IMR-90 (cell line): Measurements from ENCODE around the gene PSEN1. TPM values are rescaled to one million over a fixed set of nuclear protein-coding genes. Genes with fewer than 3 reads are reported as not detected.

Experiments
- ATAC-seq: fragments of 200-7000 bp; cut with Tn5 transposase; 2 replicates; pipeline ENCODE4 v1.9.1; 2020; ENCODE audit warnings: low read depth, mild to moderate bottlenecking, moderate library complexity
- BruUV-seq: library from RNA; stranded (reverse); fragments of 400-500 nt; replicated peaks from 2 replicates; lab custom pipeline; 2021; lab: Mats Ljungman, UMichigan
- CTCF ChIA-PET: fragments of 300-600 bp; formaldehyde crosslinking; extraction: SDS; loops from one replicate; lab custom pipeline; 2021; ENCODE audit warnings: antibody characterized with exemption; lab: Yijun Ruan, JAX
- POLR2A ChIA-PET: fragments of 300-600 bp; sonication (Branson Sonifier 250); formaldehyde crosslinking; loops from one replicate; lab custom pipeline; 2022; ENCODE audit warnings: antibody characterized with exemption; ENCODE audit not compliant: unreplicated experiment; lab: Charles Lee
- DNase-seq: peaks from one replicate; pipeline ENCODE4 v3.0.0; 2013
- H2AFZ ChIP-seq: replicated peaks from 2 replicates; pipeline ENCODE3; 2013; ENCODE audit warnings: low read length, mild to moderate bottlenecking; ENCODE audit not compliant: poor library complexity
- H2AK5ac ChIP-seq: 2 replicates; pipeline ENCODE4 v1.6.1; 2013; ENCODE audit warnings: low read depth, low read length, inconsistent platforms
- H2AK9ac ChIP-seq: replicated peaks from 2 replicates; pipeline ENCODE3; 2013; ENCODE audit warnings: mild to moderate bottlenecking, low read depth, low read length, moderate library complexity; ENCODE audit not compliant: poor library complexity
- H2BK120ac ChIP-seq: 2 replicates; pipeline ENCODE4 v1.6.1; 2013; ENCODE audit warnings: low read depth, low read length, inconsistent platforms
- H2BK15ac ChIP-seq: 3 replicates; pipeline ENCODE4 v1.6.1; 2013; ENCODE audit warnings: low read depth, low read length, inconsistent platforms
- H2BK20ac ChIP-seq: 2 replicates; pipeline ENCODE4 v1.6.1; 2013; ENCODE audit warnings: low read depth, mild to moderate bottlenecking, inconsistent platforms, low read length, moderate library complexity
- H2BK5ac ChIP-seq: 2 replicates; pipeline ENCODE4 v1.6.1; 2013; ENCODE audit warnings: mild to moderate bottlenecking, low read depth, low read length, inconsistent platforms; ENCODE audit not compliant: poor library complexity, severe bottlenecking
- H3K14ac ChIP-seq: replicated peaks from 2 replicates; pipeline ENCODE4 v1.6.1; 2013; ENCODE audit warnings: low read depth, low read length, inconsistent platforms
- H3K18ac ChIP-seq: 2 replicates; pipeline ENCODE4 v1.6.1; 2013; ENCODE audit warnings: low read depth, low read length, control low read depth
- H3K23ac ChIP-seq: 2 replicates; pipeline ENCODE4 v1.6.1; 2013; ENCODE audit warnings: low read depth, low read length, inconsistent platforms
- H3K27ac ChIP-seq: 2 replicates; pipeline ENCODE4 v1.5.1; 2013; ENCODE audit warnings: mild to moderate bottlenecking, control low read depth, low read length; ENCODE audit not compliant: insufficient read depth
- H3K27me3 ChIP-seq: 2 replicates; pipeline ENCODE4 v1.6.1; 2013; ENCODE audit warnings: low read length; ENCODE audit not compliant: control insufficient read depth, insufficient read depth
- H3K36me3 ChIP-seq: 2 replicates; pipeline ENCODE4 v1.6.1; 2013; ENCODE audit warnings: low read length, mixed read lengths; ENCODE audit not compliant: control insufficient read depth, insufficient read depth
- H3K4ac ChIP-seq: 2 replicates; pipeline ENCODE4 v1.6.1; 2013; ENCODE audit warnings: low read depth, low read length, inconsistent platforms
- H3K4me1 ChIP-seq: 2 replicates; pipeline ENCODE4 v1.6.1; 2013; ENCODE audit warnings: low read length, mixed read lengths; ENCODE audit not compliant: control insufficient read depth, insufficient read depth
- H3K4me2 ChIP-seq: 2 replicates; pipeline ENCODE4 v1.6.1; 2013; ENCODE audit warnings: low read depth, mild to moderate bottlenecking, control low read depth, low read length, moderate library complexity
- H3K4me3 ChIP-seq: 2 replicates; pipeline ENCODE4 v1.5.1; 2013; ENCODE audit warnings: low read depth, mild to moderate bottlenecking, control low read depth, low read length, moderate library complexity; ENCODE audit not compliant: insufficient read depth
- H3K56ac ChIP-seq: 2 replicates; pipeline ENCODE4 v1.6.1; 2013; ENCODE audit warnings: low read length, inconsistent platforms; ENCODE audit not compliant: insufficient read depth; ENCODE audit errors: extremely low read depth
- H3K79me1 ChIP-seq, 2 experiments: 2 replicates each; pipeline ENCODE4 v1.6.1; 2013; ENCODE audit warnings: low read length in 2 of 2, inconsistent platforms in 1 of 2, low read depth in 1 of 2
- H3K9ac ChIP-seq: 2 replicates; pipeline ENCODE4 v1.6.1; 2013; ENCODE audit warnings: low read depth, low read length, control low read depth
- H3K9me1 ChIP-seq: 2 replicates; pipeline ENCODE4 v1.6.1; 2013; ENCODE audit warnings: low read length, inconsistent platforms; ENCODE audit not compliant: insufficient read depth
- H3K9me3 ChIP-seq: 2 replicates; pipeline ENCODE4 v1.6.1; 2013; ENCODE audit warnings: low read length; ENCODE audit not compliant: control insufficient read depth, insufficient read depth
- H4K20me1 ChIP-seq: 2 replicates; pipeline ENCODE4 v1.6.1; 2013; ENCODE audit warnings: low read length, inconsistent platforms; ENCODE audit not compliant: insufficient read depth
- H4K5ac ChIP-seq: 2 replicates; pipeline ENCODE4 v1.6.1; 2013; ENCODE audit warnings: mild to moderate bottlenecking, low read depth, low read length, control low read depth
- H4K8ac ChIP-seq, 2 experiments: 2 replicates each; pipeline ENCODE4 v1.6.1; 2013; ENCODE audit warnings: low read depth in 2 of 2, low read length in 2 of 2, control low read depth in 1 of 2, inconsistent platforms in 1 of 2
- H4K91ac ChIP-seq: 2 replicates; pipeline ENCODE4 v1.6.1; 2013; ENCODE audit warnings: low read depth, low read length, inconsistent platforms; ENCODE audit not compliant: insufficient read depth
- BHLHE40 ChIP-seq: fragments of 150-350 bp; IDR thresholded peaks from 2 replicates; pipeline ENCODE4 v1.6.1; 2016; ENCODE audit warnings: mild to moderate bottlenecking, low read depth, low read length
- CHD1 ChIP-seq: IDR thresholded peaks from 2 replicates; pipeline ENCODE4 v1.6.1; 2012; ENCODE audit warnings: low read depth, low read length, improper control_type of control experiment
- ELK1 ChIP-seq: fragments of 150-350 bp; IDR thresholded peaks from 2 replicates; pipeline ENCODE4 v1.6.1; 2016; ENCODE audit warnings: low read depth, mild to moderate bottlenecking, low read length, moderate library complexity, borderline replicate concordance
- FOS ChIP-seq: fragments of 150-350 bp; IDR thresholded peaks from 2 replicates; pipeline ENCODE4 v1.6.1; 2016; ENCODE audit warnings: low read depth, low read length
- MAFK ChIP-seq: IDR thresholded peaks from 2 replicates; pipeline ENCODE4 v1.6.1; 2012; ENCODE audit warnings: low read depth, low read length, improper control_type of control experiment
- MAZ ChIP-seq: IDR thresholded peaks from 2 replicates; pipeline ENCODE4 v1.6.1; 2012; ENCODE audit warnings: low read depth, mild to moderate bottlenecking, low read length, improper control_type of control experiment, moderate library complexity, borderline replicate concordance
- MXI1 ChIP-seq: IDR thresholded peaks from 2 replicates; pipeline ENCODE4 v1.6.1; 2012; ENCODE audit warnings: low read depth, mild to moderate bottlenecking, low read length, moderate library complexity, borderline replicate concordance
- NFE2L2 ChIP-seq: fragments of 150-350 bp; IDR thresholded peaks from 2 replicates; pipeline ENCODE4 v1.6.1; 2016; ENCODE audit warnings: low read depth, mild to moderate bottlenecking, low read length
- POLR2A ChIP-seq: IDR thresholded peaks from 2 replicates; pipeline ENCODE4 v1.6.1; 2012; ENCODE audit warnings: mild to moderate bottlenecking, low read depth, low read length
- RAD21 ChIP-seq: IDR thresholded peaks from 2 replicates; pipeline ENCODE4 v1.6.1; 2012; ENCODE audit warnings: low read length, improper control_type of control experiment
- RCOR1 ChIP-seq: IDR thresholded peaks from 2 replicates; pipeline ENCODE4 v1.6.1; 2012; ENCODE audit warnings: mild to moderate bottlenecking, low read length, improper control_type of control experiment; ENCODE audit not compliant: insufficient replicate concordance
- RFX5 ChIP-seq: IDR thresholded peaks from 2 replicates; pipeline ENCODE4 v1.8.0; 2012; ENCODE audit warnings: low read depth, mild to moderate bottlenecking, low read length, moderate library complexity
- SMC3 ChIP-seq: fragments of 150-350 bp; IDR thresholded peaks from 2 replicates; pipeline ENCODE4 v1.6.1; 2016; ENCODE audit warnings: low read depth, mild to moderate bottlenecking, antibody characterized with exemption, low read length, moderate library complexity
- WGBS, 2 experiments: methylation state at CpG; one replicate each; pipeline versions ENCODE4 v1.1.5 to v1.1.7; 2013; ENCODE audit warnings: missing lambda C conversion rate in 2 of 2; ENCODE audit not compliant: insufficient read length in 1 of 2; ENCODE audit errors: extremely low coverage in 2 of 2; 5-methylcytosine and 5-hydroxymethylcytosine counted together
- dilution Hi-C: fragments of 300-500 bp; cut with HindIII; formaldehyde crosslinking; loops from one replicate; pipeline ENCODE4 v1.14.3; 2018; ENCODE audit warnings: low sequenced_read_pairs; ENCODE audit not compliant: unreplicated experiment
- in situ Hi-C: fragments of 300-500 bp; cut with MboI; formaldehyde crosslinking; loops from 3 replicates; pipeline ENCODE4 v1.14.3; 2019; ENCODE audit warnings: low sequenced_read_pairs, inconsistent platforms, mixed read lengths
- intact Hi-C: fragments of 100-400 bp; cut with micrococcal nuclease; formaldehyde crosslinking; loops from 2 replicates; pipeline ENCODE4 v1.10.0; 2022
- polyA plus RNA-seq, 3 experiments: library from polyadenylated mRNA; depleted of rRNA; stranded (reverse); fragments of >200 nt; gene quantifications; 2 replicates each; pipeline ENCODE4 v1.2.3, GENCODE V29; 2012; ENCODE audit warnings: low replicate concordance in 1 of 3
- total RNA-seq: library from RNA; depleted of rRNA; stranded (reverse); fragments of >200 nt; gene quantifications from 2 replicates; pipeline ENCODE4 v1.2.3, GENCODE V29; 2012
- TF ChIP-seq, protein P1 (sequence below): conservative IDR thresholded peaks from 2 replicates; pipeline ENCODE4 v1.5.1; 2012; ENCODE audit warnings: mild to moderate bottlenecking, low read depth, low read length, improper control_type of control experiment
- TF ChIP-seq, protein P2 (sequence below): fragments of 150-350 bp; IDR thresholded peaks from 2 replicates; pipeline ENCODE4 v1.6.1; 2017; ENCODE audit warnings: mild to moderate bottlenecking, antibody characterized with exemption, low read length, low read depth

Gene PSEN1
- total and polyA plus RNA-seq, 2 of the 4 experiments (the other 2 are of a cell fraction): 14.8 to 62.7 TPM

DNA sequence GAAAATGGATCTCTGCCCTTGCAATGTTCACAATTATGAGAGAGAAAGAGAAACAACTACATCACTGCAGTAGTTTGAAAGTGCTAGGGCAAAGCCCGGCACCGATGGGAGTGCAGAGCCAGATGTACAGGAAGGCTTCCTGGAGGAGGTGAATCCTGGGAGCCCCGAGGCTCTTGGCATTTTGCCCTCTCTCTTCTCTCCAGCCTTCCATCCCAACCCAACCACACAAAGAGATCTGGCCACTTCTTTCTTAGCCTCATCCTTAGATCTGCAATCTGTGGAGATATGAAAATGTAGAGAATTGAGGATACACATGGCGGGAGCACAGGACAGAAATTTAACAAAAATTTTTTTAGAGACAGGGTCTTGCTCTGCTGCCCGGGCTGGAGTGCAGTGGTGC, 97.7 kb downstream of the PSEN1 start:
- H3K56ac ChIP-seq: no peak overlapping the region
- no peak overlapping the region for H3K4me3 ChIP-seq
- dilution Hi-C loops: no loop called here
- no peak for TF ChIP-seq POLR2A
- no peak for TF ChIP-seq RAD21
- TF ChIP-seq MXI1: no peak
- no peak for TF ChIP-seq CHD1
- TF ChIP-seq RCOR1: no peak
- no peak for TF ChIP-seq FOS
- TF ChIP-seq, protein P1, sequence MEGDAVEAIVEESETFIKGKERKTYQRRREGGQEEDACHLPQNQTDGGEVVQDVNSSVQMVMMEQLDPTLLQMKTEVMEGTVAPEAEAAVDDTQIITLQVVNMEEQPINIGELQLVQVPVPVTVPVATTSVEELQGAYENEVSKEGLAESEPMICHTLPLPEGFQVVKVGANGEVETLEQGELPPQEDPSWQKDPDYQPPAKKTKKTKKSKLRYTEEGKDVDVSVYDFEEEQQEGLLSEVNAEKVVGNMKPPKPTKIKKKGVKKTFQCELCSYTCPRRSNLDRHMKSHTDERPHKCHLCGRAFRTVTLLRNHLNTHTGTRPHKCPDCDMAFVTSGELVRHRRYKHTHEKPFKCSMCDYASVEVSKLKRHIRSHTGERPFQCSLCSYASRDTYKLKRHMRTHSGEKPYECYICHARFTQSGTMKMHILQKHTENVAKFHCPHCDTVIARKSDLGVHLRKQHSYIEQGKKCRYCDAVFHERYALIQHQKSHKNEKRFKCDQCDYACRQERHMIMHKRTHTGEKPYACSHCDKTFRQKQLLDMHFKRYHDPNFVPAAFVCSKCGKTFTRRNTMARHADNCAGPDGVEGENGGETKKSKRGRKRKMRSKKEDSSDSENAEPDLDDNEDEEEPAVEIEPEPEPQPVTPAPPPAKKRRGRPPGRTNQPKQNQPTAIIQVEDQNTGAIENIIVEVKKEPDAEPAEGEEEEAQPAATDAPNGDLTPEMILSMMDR: no peak
- TF ChIP-seq, protein P2, sequence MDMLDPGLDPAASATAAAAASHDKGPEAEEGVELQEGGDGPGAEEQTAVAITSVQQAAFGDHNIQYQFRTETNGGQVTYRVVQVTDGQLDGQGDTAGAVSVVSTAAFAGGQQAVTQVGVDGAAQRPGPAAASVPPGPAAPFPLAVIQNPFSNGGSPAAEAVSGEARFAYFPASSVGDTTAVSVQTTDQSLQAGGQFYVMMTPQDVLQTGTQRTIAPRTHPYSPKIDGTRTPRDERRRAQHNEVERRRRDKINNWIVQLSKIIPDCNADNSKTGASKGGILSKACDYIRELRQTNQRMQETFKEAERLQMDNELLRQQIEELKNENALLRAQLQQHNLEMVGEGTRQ: no peak
- TF ChIP-seq BHLHE40: no peak
- no peak for TF ChIP-seq MAFK
- no peak for TF ChIP-seq ELK1
- no peak for TF ChIP-seq SMC3
- TF ChIP-seq MAZ: no peak
- TF ChIP-seq RFX5: no peak
- no peak for TF ChIP-seq NFE2L2
- H2BK120ac ChIP-seq: no peak overlapping the region
- no peak overlapping the region for H4K91ac ChIP-seq
- H2BK5ac ChIP-seq: no peak overlapping the region
- H3K9me1 ChIP-seq: peaks cover 9% of the 10 kb centered on the region
- no CpG with 5 or more reads among the region's 5 CpGs for WGBS, 2 experiments
- H3K27me3 ChIP-seq: peaks cover 45% of the 10 kb centered on the region
- H2BK20ac ChIP-seq: no peak overlapping the region
- H3K9ac ChIP-seq: no peak overlapping the region
- no peak overlapping the region for H3K4ac ChIP-seq
- POLR2A ChIA-PET: no interaction called here
- no peak for ATAC-seq
- DNase-seq: no peak
- no peak overlapping the region for H4K8ac ChIP-seq
- no peak overlapping the region for H2AFZ ChIP-seq
- no peak overlapping the region for H3K27ac ChIP-seq
- H3K9me3 ChIP-seq: no peaks in the 10 kb centered on the region
- H3K18ac ChIP-seq: no peak overlapping the region
- no peak overlapping the region for H3K14ac ChIP-seq
- H4K20me1 ChIP-seq: peaks cover 3% of the 10 kb centered on the region; the same call in 1 of the 2 replicates
- H4K5ac ChIP-seq: no peak overlapping the region
- peaks cover 20% of the 10 kb centered on the region for H3K4me1 ChIP-seq
- in situ Hi-C loops: no loop called here
- no peak overlapping the region for H2AK9ac ChIP-seq
- no peak overlapping the region for H3K4me2 ChIP-seq
- BruUV-seq: no TSS peak
- H3K36me3 ChIP-seq: no peaks in the 10 kb centered on the region
- intact Hi-C loops: no loop called here
- H3K79me1 ChIP-seq: 0 out of 4 replicates have a peak, but pooled peaks cover 0 to 4% of the 10 kb centered on the region in 2 experiments
- H3K23ac ChIP-seq: no peak overlapping the region
- no peak overlapping the region for H2BK15ac ChIP-seq
- CTCF ChIA-PET: interaction anchor here (0.6 kb wide), 1 partner anchor 30 kb away, joined by 3 read pairs; no protein-coding TSS in a partner anchor
- no peak overlapping the region for H2AK5ac ChIP-seq
